Astrocyte (in vitro differentiated cells and primary cell): ENCODE measurements around the gene PDZRN4. TPM values are rescaled to one million over a fixed set of nuclear protein-coding genes. Genes with fewer than 3 reads are reported as not detected.
"Not testable (repeated sequence)": the region's sequence is repeated elsewhere in the genome, so short reads cannot be mapped to it uniquely, and the experiment has no call there.

Experiments used
- DNase-seq: peaks from one replicate; pipeline ENCODE4 v3.0.0-alpha.2; 2010; ENCODE audit warnings: low read depth
- FAIRE-seq: peaks from 2 replicates; lab custom pipeline; 2011; peaks lifted over from hg19 to GRCh38; lab: Jason Lieb, UNC
- H2AFZ ChIP-seq: 2 replicates; pipeline ENCODE4 v1.6.0; 2012; ENCODE audit warnings: low read depth, low read length, inconsistent platforms
- H3K27ac ChIP-seq: 2 replicates; pipeline ENCODE4 v1.5.1; 2011; ENCODE audit warnings: low read depth, low read length, inconsistent platforms
- H3K27me3 ChIP-seq: 2 replicates; pipeline ENCODE4 v1.6.0; 2011; ENCODE audit warnings: low read length, inconsistent platforms; ENCODE audit not compliant: insufficient read depth
- H3K36me3 ChIP-seq: 2 replicates; pipeline ENCODE4 v1.5.1; 2011; ENCODE audit warnings: low read length, inconsistent platforms; ENCODE audit not compliant: insufficient read depth
- H3K4me1 ChIP-seq: 2 replicates; pipeline ENCODE4 v1.5.1; 2011; ENCODE audit warnings: low read length, inconsistent platforms; ENCODE audit not compliant: insufficient read depth
- H3K4me2 ChIP-seq: 2 replicates; pipeline ENCODE4 v1.6.0; 2012; ENCODE audit warnings: low read length, inconsistent platforms
- H3K4me3 ChIP-seq: 2 replicates; pipeline ENCODE4 v1.5.1; 2011; ENCODE audit warnings: low read depth, mild to moderate bottlenecking, low read length, inconsistent platforms; ENCODE audit not compliant: insufficient read depth
- H3K79me2 ChIP-seq: 2 replicates; pipeline ENCODE4 v1.6.0; 2012; ENCODE audit warnings: mild to moderate bottlenecking, low read length, inconsistent platforms; ENCODE audit not compliant: insufficient read depth
- H3K9ac ChIP-seq: 2 replicates; pipeline ENCODE4 v1.6.0; 2012; ENCODE audit warnings: mild to moderate bottlenecking, low read length, inconsistent platforms
- H3K9me3 ChIP-seq: 2 replicates; pipeline ENCODE4 v1.5.1; 2012; ENCODE audit warnings: low read depth, mild to moderate bottlenecking, low read length, inconsistent platforms; ENCODE audit not compliant: insufficient read depth
- H4K20me1 ChIP-seq: 2 replicates; pipeline ENCODE4 v1.6.0; 2012; ENCODE audit warnings: low read length, inconsistent platforms; ENCODE audit not compliant: insufficient read depth
- H3K27ac Mint-ChIP-seq: one replicate; pipeline ENCODE4 v1.8.0; 2021; ENCODE audit warnings: mild to moderate bottlenecking, mixed read lengths; ENCODE audit not compliant: unreplicated experiment
- H3K27me3 Mint-ChIP-seq: one replicate; pipeline ENCODE4 v1.8.0; 2021; ENCODE audit warnings: low read depth, mixed read lengths; ENCODE audit not compliant: unreplicated experiment
- H3K36me3 Mint-ChIP-seq: one replicate; pipeline ENCODE4 v1.8.0; 2021; ENCODE audit warnings: low read depth, mixed read lengths; ENCODE audit not compliant: unreplicated experiment
- H3K4me1 Mint-ChIP-seq: one replicate; pipeline ENCODE4 v1.8.0; 2021; ENCODE audit warnings: low read depth, mixed read lengths; ENCODE audit not compliant: unreplicated experiment
- H3K4me3 Mint-ChIP-seq: one replicate; pipeline ENCODE4 v1.8.0; 2021; ENCODE audit warnings: mild to moderate bottlenecking, moderate library complexity, mixed read lengths; ENCODE audit not compliant: unreplicated experiment
- H3K9me3 Mint-ChIP-seq: one replicate; pipeline ENCODE4 v1.8.0; 2021; ENCODE audit warnings: mild to moderate bottlenecking, mixed read lengths; ENCODE audit not compliant: unreplicated experiment
- EZH2 ChIP-seq: IDR thresholded peaks from 2 replicates; pipeline ENCODE4 v1.6.1; 2012; ENCODE audit warnings: mild to moderate bottlenecking, low read length, inconsistent platforms; ENCODE audit not compliant: insufficient read depth
- total RNA-seq: library from RNA; stranded (reverse); gene quantifications from 2 replicates; pipeline ENCODE4 v1.2.1, GENCODE V29; 2021
- TF ChIP-seq, protein P1 (sequence below): IDR thresholded peaks from 2 replicates; pipeline ENCODE4 v1.5.1; 2011; ENCODE audit warnings: low read depth, mild to moderate bottlenecking, inconsistent platforms, low read length, moderate library complexity; ENCODE audit not compliant: insufficient read depth

PDZRN4 gene
- total RNA-seq, 1 donor from 2014 or later: not detected

DNA sequence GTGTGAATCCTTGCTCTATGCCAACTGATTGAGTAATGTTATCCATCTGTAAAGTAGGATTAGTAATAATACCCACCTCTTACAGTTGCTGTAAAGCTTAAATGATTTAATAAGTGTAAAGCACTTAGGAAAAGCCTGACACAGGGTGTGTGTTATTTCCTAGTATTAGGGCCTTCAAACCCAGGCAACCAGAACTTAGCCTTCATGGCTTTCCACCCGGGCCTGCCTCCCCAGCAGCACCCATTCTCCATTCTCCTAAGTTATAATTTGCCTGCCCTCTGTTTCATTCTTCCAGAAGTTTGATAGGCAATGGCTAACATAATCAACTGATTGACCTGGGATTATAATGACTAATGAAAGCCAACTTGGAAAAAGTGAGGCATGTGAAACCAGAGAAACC is 20.4 kb upstream of the PDZRN4 start:
- Histone ChIP-seq H3K9ac (no peak overlapping the region), H3K9me3 (no peaks in the 10 kb centered on the region), H4K20me1 (no peaks in the 10 kb centered on the region), H3K27ac (no peak overlapping the region), H3K4me3 (no peak overlapping the region), H3K36me3 (no peaks in the 10 kb centered on the region), H3K79me2 (no peaks in the 10 kb centered on the region), H3K27me3 (no peaks in the 10 kb centered on the region), H3K4me2 (no peak overlapping the region), H2AFZ (no peak overlapping the region), H3K4me1 (no peaks in the 10 kb centered on the region)
- H3K4me3 Mint-ChIP-seq: no peak overlapping the region
- H3K27me3 Mint-ChIP-seq: no peaks in the 10 kb centered on the region
- H3K27ac Mint-ChIP-seq: no peak overlapping the region
- no peaks in the 10 kb centered on the region for H3K36me3 Mint-ChIP-seq
- peaks cover 4% of the 10 kb centered on the region for H3K9me3 Mint-ChIP-seq
- FAIRE-seq: no peak
- H3K4me1 Mint-ChIP-seq: no peaks in the 10 kb centered on the region
- TF ChIP-seq EZH2: no peak
- TF ChIP-seq, protein P1, sequence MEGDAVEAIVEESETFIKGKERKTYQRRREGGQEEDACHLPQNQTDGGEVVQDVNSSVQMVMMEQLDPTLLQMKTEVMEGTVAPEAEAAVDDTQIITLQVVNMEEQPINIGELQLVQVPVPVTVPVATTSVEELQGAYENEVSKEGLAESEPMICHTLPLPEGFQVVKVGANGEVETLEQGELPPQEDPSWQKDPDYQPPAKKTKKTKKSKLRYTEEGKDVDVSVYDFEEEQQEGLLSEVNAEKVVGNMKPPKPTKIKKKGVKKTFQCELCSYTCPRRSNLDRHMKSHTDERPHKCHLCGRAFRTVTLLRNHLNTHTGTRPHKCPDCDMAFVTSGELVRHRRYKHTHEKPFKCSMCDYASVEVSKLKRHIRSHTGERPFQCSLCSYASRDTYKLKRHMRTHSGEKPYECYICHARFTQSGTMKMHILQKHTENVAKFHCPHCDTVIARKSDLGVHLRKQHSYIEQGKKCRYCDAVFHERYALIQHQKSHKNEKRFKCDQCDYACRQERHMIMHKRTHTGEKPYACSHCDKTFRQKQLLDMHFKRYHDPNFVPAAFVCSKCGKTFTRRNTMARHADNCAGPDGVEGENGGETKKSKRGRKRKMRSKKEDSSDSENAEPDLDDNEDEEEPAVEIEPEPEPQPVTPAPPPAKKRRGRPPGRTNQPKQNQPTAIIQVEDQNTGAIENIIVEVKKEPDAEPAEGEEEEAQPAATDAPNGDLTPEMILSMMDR: no peak
- no peak for DNase-seq

- Histone ChIP-seq H3K27ac (no peak overlapping the region), H3K4me2 (no peak overlapping the region), H4K20me1 (no peaks in the 10 kb centered on the region), H3K9me3 (no peaks in the 10 kb centered on the region), H2AFZ (no peak overlapping the region), H3K27me3 (no peaks in the 10 kb centered on the region), H3K36me3 (no peaks in the 10 kb centered on the region), H3K79me2 (no peaks in the 10 kb centered on the region), H3K4me1 (no peaks in the 10 kb centered on the region), H3K9ac (no peak overlapping the region), H3K4me3 (no peak overlapping the region)
- FAIRE-seq (no peak), DNase-seq (no peak)
- H3K9me3 Mint-ChIP-seq: peaks cover 4% of the 10 kb centered on the region
- no peaks in the 10 kb centered on the region for H3K36me3 Mint-ChIP-seq
- no peaks in the 10 kb centered on the region for H3K27me3 Mint-ChIP-seq
- no peaks in the 10 kb centered on the region for H3K4me1 Mint-ChIP-seq
- H3K4me3 Mint-ChIP-seq: no peak overlapping the region
- H3K27ac Mint-ChIP-seq: no peak overlapping the region
- TF ChIP-seq, protein P1: no peak
- TF ChIP-seq EZH2: no peak
These were observed 13.5 kb upstream of the PDZRN4 start for GRCh38 chr12:41174602-41175001.

- H3K27ac Mint-ChIP-seq, H3K9ac ChIP-seq, H3K4me3 Mint-ChIP-seq: not testable (repeated sequence)
These were observed 8.6 kb upstream of the PDZRN4 start for GRCh38 chr12:41179507-41179906.

More at GRCh38 chr12:41179507-41179906, 8.6 kb upstream of the PDZRN4 start:
- H3K4me2 ChIP-seq, H3K4me1 Mint-ChIP-seq, H3K4me3 ChIP-seq, DNase-seq, H3K36me3 ChIP-seq, H3K9me3 ChIP-seq, H3K27me3 Mint-ChIP-seq, FAIRE-seq, H3K79me2 ChIP-seq, H3K36me3 Mint-ChIP-seq, H3K9me3 Mint-ChIP-seq, H2AFZ ChIP-seq, H3K27me3 ChIP-seq, H4K20me1 ChIP-seq, H3K4me1 ChIP-seq, H3K27ac ChIP-seq: not testable (repeated sequence)
